Astrocyte of the hippocampus (primary cell): ENCODE results near the gene LAMTOR4.
A peak's percentile ranks its signal among the peaks of the same experiment; 100 is the strongest.

ENCODE experiments used
- DNase-seq: peaks from one replicate; pipeline ENCODE4 v3.0.0; 2011; ENCODE audit warnings: low read depth, low spot score

The LAMTOR4 gene

GRCh38 chr7:100153708-100154535 lies 5.2 kb downstream of the LAMTOR4 start:
- DNase-seq = no peak

- no peak for DNase-seq
These were observed 6.2 kb downstream of the LAMTOR4 start for GRCh38 chr7:100154651-100155491.

- DNase-seq = no peak
These were observed 7.0 kb downstream of the LAMTOR4 start for GRCh38 chr7:100155553-100156317.

- DNase-seq = peak; percentile 16
These were observed 7.8 kb downstream of the LAMTOR4 start for GRCh38 chr7:100156331-100157068.

- DNase-seq = no peak
These were observed 8.3 kb downstream of the LAMTOR4 start for GRCh38 chr7:100157069-100157333.

GRCh38 chr7:100157334-100158228 lies 8.9 kb downstream of the LAMTOR4 start:
- DNase-seq = peak; percentile 47

- DNase-seq = peak; percentile 95
These were observed 9.7 kb downstream of the LAMTOR4 start, which contains the start of gene TRAPPC14 for GRCh38 chr7:100158229-100159098. TRAPPC14 (minus strand) TSS chr7:100158723; CDS start chr7:100158499, 224 bp downstream.

GRCh38 chr7:100159099-100159623 lies 10.4 kb downstream of the LAMTOR4 start:
- no peak for DNase-seq

GRCh38 chr7:100160067-100160466 lies 11.3 kb downstream of the LAMTOR4 start:
- no peak for DNase-seq

- no peak for DNase-seq
These were observed 14.4 kb downstream of the LAMTOR4 start for GRCh38 chr7:100163006-100163531.

- no peak for DNase-seq
These were observed 15.2 kb downstream of the LAMTOR4 start for GRCh38 chr7:100163871-100164270.

- DNase-seq = no peak
These were observed 17.7 kb downstream of the LAMTOR4 start for GRCh38 chr7:100166317-100166940.

- DNase-seq = no peak
These were observed 18.5 kb downstream of the LAMTOR4 start for GRCh38 chr7:100166970-100167911.

GRCh38 chr7:100167912-100168323 lies 19.2 kb downstream of the LAMTOR4 start:
- DNase-seq = peak; percentile 45

GRCh38 chr7:100169147-100169850 lies 20.6 kb downstream of the LAMTOR4 start:
- DNase-seq = no peak

- no peak for DNase-seq
These were observed 21.6 kb downstream of the LAMTOR4 start for GRCh38 chr7:100170101-100170897.
